ENCODE results near the gene OR9I1. TPM values are rescaled to one million over a fixed set of nuclear protein-coding genes. Genes with fewer than 3 reads are reported as not detected.

OR9I1 gene
- total and polyA plus RNA-seq, 4 donors: not detected

Other genes starting within 250 kb of the OR9I1 start
- not detected for gene OR9Q1, start 101.6 kb downstream of the OR9I1 start, total RNA-seq
- gene OR9Q1, start 101.6 kb downstream of the OR9I1 start, polyA plus RNA-seq: not detected
- gene OR6Q1, start 94.6 kb downstream of the OR9I1 start, total RNA-seq: not detected
- gene OR6Q1, start 94.6 kb downstream of the OR9I1 start, polyA plus RNA-seq: not detected
- not detected for gene OR9Q2, start 63.5 kb upstream of the OR9I1 start, total RNA-seq
- gene OR9Q2, start 63.5 kb upstream of the OR9I1 start, polyA plus RNA-seq: not detected
- gene OR1S2, start 78.6 kb upstream of the OR9I1 start, total RNA-seq: not detected
- gene OR1S2, start 78.6 kb upstream of the OR9I1 start, polyA plus RNA-seq: not detected
- not detected for gene OR1S1, start 87.2 kb upstream of the OR9I1 start, total RNA-seq
- gene OR1S1, start 87.2 kb upstream of the OR9I1 start, polyA plus RNA-seq: not detected
- not detected for gene OR10Q1, start 103.4 kb upstream of the OR9I1 start, total RNA-seq
- gene OR10Q1, start 103.4 kb upstream of the OR9I1 start, polyA plus RNA-seq: not detected
- gene OR10W1, start 142.7 kb upstream of the OR9I1 start, total RNA-seq: not detected
- gene OR10W1, start 142.7 kb upstream of the OR9I1 start, polyA plus RNA-seq: not detected
- not detected for gene OR5B17, start 233.5 kb upstream of the OR9I1 start, total RNA-seq
- not detected for gene OR5B17, start 233.5 kb upstream of the OR9I1 start, polyA plus RNA-seq